Dermis microvascular lymphatic vessel endothelial cell (primary cell): Measurements from ENCODE around the gene MOB2. TPM values are rescaled to one million over a fixed set of nuclear protein-coding genes. Genes with fewer than 3 reads are reported as not detected.
A peak's percentile ranks its signal among the peaks of the same experiment; 100 is the strongest.

Experiments
- DNase-seq, 2 donors: peaks; one replicate each; pipeline versions ENCODE4 v3.0.0 to v3.0.0-alpha.2; 2010; ENCODE audit warnings: low read depth in 2 of 2
- total RNA-seq: library from RNA; depleted of rRNA; stranded (reverse); fragments of >200 nt; gene quantifications from 2 replicates; pipeline ENCODE4 v1.2.1, GENCODE V29; 2014

MOB2 gene
- total RNA-seq, 1 donor from 2014 or later = 42.2 TPM

DNA sequence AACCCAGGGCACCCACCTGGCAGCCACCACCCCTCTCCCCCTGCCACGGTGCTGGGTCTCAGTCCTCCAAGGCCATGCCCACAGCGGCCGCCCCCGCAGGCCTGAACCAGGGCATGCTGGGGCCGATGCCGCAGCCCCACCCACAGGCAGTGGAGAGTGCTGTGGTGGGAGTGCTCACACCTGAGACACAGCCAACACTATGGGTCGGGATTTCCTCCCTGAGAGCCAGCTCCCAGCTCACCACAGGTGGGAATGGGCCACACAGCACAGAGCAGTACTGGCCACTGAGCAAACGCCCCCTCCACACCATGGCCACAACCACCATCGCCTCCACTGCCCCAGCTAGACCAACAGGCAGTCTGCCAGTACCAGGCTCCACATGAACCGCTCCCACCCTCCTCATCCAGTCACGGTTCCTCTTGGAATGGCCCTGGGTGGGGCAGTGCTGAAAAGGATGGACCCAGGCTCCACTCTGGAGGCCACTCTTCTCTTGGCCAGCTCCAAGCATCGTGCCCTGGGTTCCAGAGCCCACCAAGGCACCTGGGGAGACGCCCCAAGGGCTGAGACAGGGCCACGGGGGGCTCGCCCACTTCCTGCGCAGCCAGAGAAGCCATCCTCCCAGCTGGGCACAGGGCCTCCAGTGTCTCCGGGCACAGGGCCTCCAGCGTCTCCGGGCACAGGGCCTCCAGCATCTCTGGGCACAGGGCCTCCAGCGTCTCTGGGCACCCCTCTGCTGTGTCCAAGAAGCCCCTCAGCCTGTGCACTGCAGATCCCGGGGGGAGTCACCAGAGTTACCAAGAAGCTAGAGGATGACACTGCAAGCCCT, 14.2 kb downstream of the MOB2 start:
- no peak for DNase-seq

- no peak for DNase-seq
Observed at GRCh38 chr11:1471736-1472135, 14.8 kb downstream of the MOB2 start.

DNA sequence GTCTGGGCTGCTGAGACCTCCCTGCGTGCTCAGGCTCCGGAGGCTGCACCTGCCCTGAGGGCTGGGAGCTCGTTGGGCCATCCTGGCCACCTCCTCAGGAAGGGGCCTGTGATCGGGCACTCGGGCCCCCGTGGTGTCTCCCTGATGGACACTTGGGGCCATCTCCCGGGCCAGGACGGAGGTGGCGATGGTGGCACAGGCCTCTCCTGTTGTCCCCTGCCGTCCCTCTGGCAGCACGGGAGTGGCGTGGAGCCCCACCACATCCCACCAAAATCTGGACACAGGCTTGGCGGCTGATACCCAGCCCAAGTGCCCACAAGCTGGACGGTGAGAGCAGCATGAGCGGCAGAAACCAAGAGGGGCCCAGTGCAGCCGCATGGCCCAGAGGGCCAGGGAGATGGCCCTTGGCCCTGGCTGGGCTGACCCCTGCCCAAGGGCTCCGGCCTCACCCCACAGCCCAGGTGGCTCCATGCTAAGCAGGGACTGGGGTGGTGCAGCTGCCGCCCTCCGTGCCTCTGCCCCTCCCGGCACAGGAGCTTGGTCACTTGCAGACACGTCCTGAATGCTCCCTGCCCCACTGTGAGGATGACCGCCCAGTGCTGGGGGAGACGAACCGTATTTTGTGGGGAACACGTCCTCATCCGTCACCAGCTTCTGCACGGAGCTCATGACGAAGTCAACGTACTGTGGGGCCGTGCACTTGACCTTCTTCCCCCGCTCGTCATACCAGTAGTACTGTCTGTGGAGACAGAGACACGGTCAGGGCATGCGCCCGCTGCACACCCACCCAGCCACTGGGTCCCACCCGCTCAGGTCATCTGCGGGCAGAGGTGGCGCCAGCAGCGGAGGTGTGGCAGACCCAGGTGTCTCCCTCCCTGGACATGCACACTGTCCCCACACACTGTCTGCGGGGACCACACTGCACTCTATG, 15.6 kb downstream of the MOB2 start:
- no peak for DNase-seq

DNA sequence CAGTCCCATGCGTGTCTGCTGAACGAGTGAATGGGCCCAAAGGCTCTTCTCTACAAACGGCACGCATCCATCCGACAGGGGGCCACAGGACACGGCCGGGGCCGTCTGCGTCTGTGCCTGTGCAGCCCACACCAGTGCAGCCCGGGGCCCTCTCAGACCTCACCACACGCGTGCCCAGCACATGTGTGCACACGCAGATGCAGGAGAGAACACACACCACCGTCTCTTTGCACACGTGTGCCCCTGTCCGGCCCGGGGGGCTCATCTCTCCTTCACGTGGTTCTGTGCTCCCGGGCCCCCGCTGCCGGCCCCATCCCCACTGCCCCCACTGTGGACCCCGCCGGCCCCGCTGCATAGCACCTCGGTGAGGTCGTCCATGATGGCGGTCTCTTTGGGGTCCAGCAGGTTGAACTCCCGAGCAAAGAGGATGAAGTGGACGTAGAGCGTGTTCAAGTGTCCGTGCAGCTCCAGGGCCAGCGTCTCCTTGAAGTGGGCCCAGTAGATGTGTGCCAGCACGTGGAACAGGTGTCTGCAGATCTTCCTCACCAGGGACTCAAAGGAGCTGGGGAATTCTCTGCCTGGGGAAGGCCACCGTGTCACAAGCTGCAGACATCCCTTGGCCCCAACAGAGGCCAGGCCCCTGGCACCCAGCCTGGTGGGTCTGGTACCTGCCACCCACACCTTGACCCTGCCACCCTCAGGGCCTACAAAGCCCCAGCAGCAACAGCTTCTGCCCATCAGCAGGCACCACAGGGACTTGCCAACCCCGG, 16.5 kb downstream of the MOB2 start:
- DNase-seq = no peak

DNA sequence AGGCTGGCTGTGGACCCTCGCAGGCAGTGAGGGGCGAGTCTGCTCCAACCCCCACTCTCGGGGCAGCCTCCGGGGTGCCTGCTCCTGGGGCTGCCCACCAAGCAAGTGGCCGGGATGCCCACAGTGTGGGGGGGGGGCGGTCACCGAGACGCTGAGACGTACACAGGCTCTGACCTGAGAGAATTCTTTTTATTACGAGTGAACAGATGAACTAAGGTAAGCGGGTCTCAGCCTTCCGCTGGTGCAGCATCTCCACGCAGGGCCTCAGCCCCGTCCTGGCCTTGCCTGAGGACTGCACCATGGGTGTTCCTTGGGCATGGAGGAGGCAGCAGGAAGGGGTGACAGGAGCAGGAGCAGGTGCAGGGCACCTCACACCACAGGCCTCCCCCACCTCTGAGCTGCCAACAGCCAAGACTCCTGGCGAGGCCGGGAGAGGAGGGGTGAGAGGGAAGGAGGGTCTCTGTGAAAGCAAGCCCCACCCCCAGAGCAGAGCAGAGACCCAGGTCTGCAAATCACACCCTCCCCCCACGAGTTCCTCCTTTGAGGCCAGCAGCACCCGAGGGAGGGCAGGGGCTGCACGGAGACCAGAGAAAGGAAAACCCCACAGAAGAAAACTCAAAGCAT, 17.2 kb downstream of the MOB2 start:
- no peak for DNase-seq

GRCh38 chr11:1468473-1469066, 18.0 kb downstream of the MOB2 start:
- DNase-seq = no peak

DNA sequence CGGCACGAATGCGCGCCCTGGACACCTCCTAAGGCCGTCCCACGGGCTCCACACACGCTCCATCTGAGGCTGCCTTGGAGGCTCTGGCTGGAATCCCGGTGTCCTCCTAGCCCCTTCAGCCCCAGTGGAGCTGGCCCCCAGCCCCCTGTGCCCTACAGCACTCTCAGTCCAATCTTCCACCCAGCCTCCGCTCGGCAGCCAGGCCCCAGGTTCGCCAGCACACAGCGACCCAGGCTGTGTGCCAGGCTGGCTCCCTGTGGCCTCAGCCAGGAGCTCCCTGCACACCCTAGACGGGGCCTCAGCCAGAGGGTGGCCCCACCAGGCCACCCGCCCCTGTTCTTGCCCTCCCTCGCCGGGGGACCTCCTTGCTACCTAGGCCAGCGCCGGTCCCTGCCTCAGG, 18.6 kb downstream of the MOB2 start:
- no peak for DNase-seq

DNA sequence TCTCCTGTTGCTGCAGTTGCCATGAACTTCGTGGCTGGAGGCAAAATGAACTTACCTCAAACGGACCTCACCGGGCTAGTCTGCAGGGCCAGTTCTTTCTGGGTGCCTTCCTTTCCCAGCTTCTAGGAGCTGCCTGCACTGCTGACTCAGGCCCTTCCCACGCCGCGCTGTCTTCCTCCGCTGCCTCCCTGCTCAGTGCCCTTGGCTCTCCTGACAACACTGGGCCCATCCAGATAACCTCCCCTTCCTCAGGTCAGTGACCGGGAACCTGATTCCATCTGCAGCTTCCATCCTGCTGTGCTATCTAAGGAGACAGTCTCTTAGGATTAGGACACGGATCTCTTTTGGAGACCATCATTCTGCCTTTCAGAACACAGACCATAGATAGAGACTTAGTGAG, 19.3 kb downstream of the MOB2 start:
- DNase-seq = no peak

- no peak for DNase-seq
Observed at GRCh38 chr11:1466784-1467183, 19.8 kb downstream of the MOB2 start.

DNA sequence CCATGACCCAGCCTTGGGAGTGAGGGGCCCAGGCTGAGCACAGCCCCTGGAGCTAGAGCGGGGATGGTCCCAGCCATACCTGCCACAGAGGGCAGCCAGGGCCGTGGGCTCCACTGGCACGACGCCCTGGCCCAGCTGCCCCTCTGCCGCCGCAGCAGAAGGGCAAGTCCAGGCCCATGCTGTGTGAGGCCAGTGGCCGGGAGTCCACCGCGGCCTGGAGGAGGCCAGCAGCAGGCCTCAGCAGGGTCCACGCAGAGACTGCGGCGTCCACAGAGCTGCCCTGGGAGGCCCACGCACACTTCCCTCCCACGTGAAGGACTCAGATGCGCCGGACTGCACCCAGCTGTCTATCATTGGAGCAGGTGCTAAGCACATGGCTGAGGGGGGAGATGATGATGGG, 23.5 kb downstream of the MOB2 start:
- no peak for DNase-seq

DNA sequence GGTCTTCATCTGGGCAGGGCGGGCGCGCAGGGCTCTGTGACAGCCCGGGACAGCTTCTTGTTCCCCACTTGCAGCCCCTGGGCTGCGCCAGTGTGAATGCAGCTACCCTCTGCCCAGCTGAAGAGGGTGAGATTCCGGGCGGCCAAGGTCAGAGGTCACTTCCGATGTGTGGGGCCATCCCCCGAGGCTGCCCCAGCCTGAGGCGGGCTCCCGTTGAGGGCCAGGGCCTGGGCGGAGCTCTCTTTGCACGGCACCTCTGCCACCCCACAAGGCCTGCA, 23.9 kb downstream of the MOB2 start:
- DNase-seq = no peak

GRCh38 chr11:1461826-1462697, 24.5 kb downstream of the MOB2 start:
- no peak for DNase-seq

GRCh38 chr11:1460986-1461825, 25.4 kb downstream of the MOB2 start:
- no peak for DNase-seq

- no peak for DNase-seq
Observed at GRCh38 chr11:1460396-1460985, 26.1 kb downstream of the MOB2 start.

GRCh38 chr11:1459764-1460395, 26.7 kb downstream of the MOB2 start:
- DNase-seq = no peak

DNA sequence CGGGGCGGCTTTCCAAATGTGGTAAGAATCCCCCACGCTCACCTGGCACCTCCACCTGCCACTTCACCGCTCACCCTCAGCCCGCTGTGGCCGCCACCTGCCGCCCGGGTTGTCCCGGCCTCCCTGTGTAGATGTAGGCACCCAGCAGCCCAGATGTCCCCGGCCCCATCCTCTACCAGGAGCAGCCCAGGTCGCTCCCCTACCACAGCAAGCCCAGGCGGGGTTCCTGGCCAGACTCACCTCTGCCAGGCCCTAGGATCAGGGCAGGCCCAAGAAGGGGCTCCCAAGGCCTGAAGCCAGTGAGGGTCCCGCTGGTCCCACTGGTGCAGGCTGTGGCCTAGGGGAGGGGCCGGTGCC, 27.4 kb downstream of the MOB2 start:
- no peak for DNase-seq

- peak in 1 of 2 donors; percentile 20 for DNase-seq
Observed at GRCh38 chr11:1458340-1459218, 28.0 kb downstream of the MOB2 start.

- no peak for DNase-seq
Observed at GRCh38 chr11:1457856-1458255, 28.7 kb downstream of the MOB2 start.
